HCT116 (cell line): ENCODE results near the gene NFAT5. TPM values are rescaled to one million over a fixed set of nuclear protein-coding genes. Genes with fewer than 3 reads are reported as not detected.

Source experiments
- ATAC-seq: fragments of 200-7000 bp; cut with Tn5 transposase; 2 replicates; pipeline ENCODE4 v1.9.1; 2020; ENCODE audit warnings: mild to moderate bottlenecking, moderate library complexity
- BruUV-seq: library from RNA; stranded (reverse); fragments of 400-500 nt; replicated peaks from 2 replicates; lab custom pipeline; 2021; lab: Mats Ljungman, UMichigan
- CTCF ChIA-PET: fragments of 300-600 bp; sonication (Branson Sonifier 250); formaldehyde crosslinking; loops from one replicate; lab custom pipeline; 2021; ENCODE audit warnings: antibody characterized with exemption; lab: Charles Lee
- POLR2A ChIA-PET: fragments of 300-600, 350-600 bp; sonication (Branson Sonifier 250); formaldehyde crosslinking; loops from one replicate; lab custom pipeline; 2021; ENCODE audit warnings: antibody characterized with exemption; lab: Charles Lee
- RAD21 ChIA-PET, 2 experiments: fragments of 300-600 bp; sonication (Branson Sonifier 250); formaldehyde crosslinking; loops; one replicate each; lab custom pipeline; 2023; ENCODE audit warnings: low total read pairs in 2 of 2; ENCODE audit not compliant: uncharacterized antibody in 2 of 2, unreplicated experiment in 2 of 2, low non-redundant PET in 1 of 2; lab: Charles Lee
- DNase-seq: peaks from one replicate; pipeline ENCODE4 v3.0.0-alpha.2; 2010; ENCODE audit warnings: low read depth, low spot score
- H2AFZ ChIP-seq: fragments of 200-600 bp; shearing (Covaris generic), sonication (generic); 2 replicates; pipeline ENCODE4 v1.6.1; 2017; ENCODE audit warnings: low read depth, mixed run types, mixed read lengths, antibody characterized with exemption, low read length; ENCODE audit not compliant: poor library complexity, severe bottlenecking
- H3K27ac ChIP-seq: 2 replicates; pipeline ENCODE4 v1.5.1; 2012; ENCODE audit warnings: low read depth, low read length
- H3K27me3 ChIP-seq: fragments of 200-600 bp; sonication (generic); 2 replicates; pipeline ENCODE4 v1.6.1; 2016; ENCODE audit warnings: mixed run types, low read length, mixed read lengths; ENCODE audit not compliant: insufficient read depth
- H3K36me3 ChIP-seq, 2 experiments: fragments of 200-500 bp in 1 of 2; fragments of 200-600 bp in 1 of 2; sonication (Bioruptor generic) in 1 of 2; sonication (generic) in 1 of 2; 2 replicates each; pipeline versions ENCODE4 v1.5.1 to v1.6.1; 2014 to 2016; ENCODE audit warnings: low read length in 2 of 2, inconsistent platforms in 1 of 2, mixed read lengths in 1 of 2, mixed run types in 1 of 2; ENCODE audit not compliant: insufficient read depth in 2 of 2, control insufficient read depth in 1 of 2
- H3K4me1 ChIP-seq, 2 experiments: fragments of 200-600 bp in 1 of 2; sonication (generic) in 1 of 2; 2 replicates each; pipeline versions ENCODE4 v1.5.1 to v1.6.1; 2012 to 2017; ENCODE audit warnings: low read length in 2 of 2, inconsistent platforms in 1 of 2, mild to moderate bottlenecking in 1 of 2, mixed read lengths in 1 of 2, mixed run types in 1 of 2, moderate library complexity in 1 of 2; ENCODE audit not compliant: insufficient read depth in 2 of 2, control insufficient read depth in 1 of 2
- H3K4me2 ChIP-seq: fragments of 200-600 bp; sonication (generic); 2 replicates; pipeline ENCODE4 v1.6.1; 2017; ENCODE audit warnings: mixed run types, low read length, mixed read lengths
- H3K4me3 ChIP-seq, 2 experiments: fragments of 200-600 bp in 1 of 2; sonication (generic) in 1 of 2; replicated peaks in 1 of 2; 2 replicates each; pipeline ENCODE4 v1.5.1; 2011 to 2016; ENCODE audit warnings: low read length in 2 of 2, control low read depth in 1 of 2, low read depth in 1 of 2, mild to moderate bottlenecking in 1 of 2, mixed read lengths in 1 of 2, mixed run types in 1 of 2
- H3K79me2 ChIP-seq: fragments of 200-600 bp; sonication (generic); 2 replicates; pipeline ENCODE4 v1.6.1; 2017; ENCODE audit warnings: mild to moderate bottlenecking, mixed run types, low read length, moderate library complexity, mixed read lengths; ENCODE audit not compliant: insufficient read depth
- H3K9ac ChIP-seq: fragments of 200-600 bp; sonication (generic); 2 replicates; pipeline ENCODE4 v1.6.1; 2016; ENCODE audit warnings: low read length, mixed read lengths
- H3K9me2 ChIP-seq: fragments of 200-600 bp; sonication (generic), shearing (Covaris generic); 2 replicates; pipeline ENCODE4 v1.6.1; 2017; ENCODE audit warnings: mixed run types, mild to moderate bottlenecking, moderate library complexity; ENCODE audit not compliant: insufficient read depth
- H3K9me3 ChIP-seq, 2 experiments: fragments of 200-500 bp in 1 of 2; fragments of 200-600 bp in 1 of 2; sonication (Bioruptor generic) in 1 of 2; sonication (generic) in 1 of 2; 2 replicates each; pipeline ENCODE4 v1.6.1; 2014 to 2017; ENCODE audit warnings: low read length in 2 of 2, mixed read lengths in 2 of 2, inconsistent platforms in 1 of 2, low read depth in 1 of 2, mild to moderate bottlenecking in 1 of 2, mixed run types in 1 of 2, moderate library complexity in 1 of 2; ENCODE audit not compliant: control insufficient read depth in 1 of 2, insufficient read depth in 1 of 2
- H4K20me1 ChIP-seq: fragments of 200-600 bp; sonication (generic), shearing (Covaris generic); 2 replicates; pipeline ENCODE4 v1.6.1; 2017; ENCODE audit warnings: mixed run types, mild to moderate bottlenecking, moderate library complexity; ENCODE audit not compliant: insufficient read depth
- CBX3 ChIP-seq: IDR thresholded peaks from 2 replicates; pipeline ENCODE4 v1.6.1; 2012; ENCODE audit warnings: low read depth
- CTCF ChIP-seq, 3 experiments: fragments of 200-600 bp in 1 of 3; sonication (generic) in 1 of 3; IDR thresholded peaks in 2 of 3; conservative IDR thresholded peaks in 1 of 3; 2 replicates each; pipeline ENCODE4 v1.5.1; 2012 to 2017; ENCODE audit warnings: low read depth in 2 of 3, low read length in 2 of 3, antibody characterized with exemption in 1 of 3, borderline replicate concordance in 1 of 3, control low read depth in 1 of 3, mild to moderate bottlenecking in 1 of 3, mixed read lengths in 1 of 3, mixed run types in 1 of 3, moderate library complexity in 1 of 3; ENCODE audit not compliant: insufficient read depth in 1 of 3
- EGR1 ChIP-seq: IDR thresholded peaks from 2 replicates; pipeline ENCODE4 v1.6.1; 2012; ENCODE audit warnings: low read depth
- ELF1 ChIP-seq: IDR thresholded peaks from 2 replicates; pipeline ENCODE4 v1.6.1; 2012; ENCODE audit warnings: low read depth, borderline replicate concordance
- MAX ChIP-seq: IDR thresholded peaks from 2 replicates; pipeline ENCODE4 v1.6.1; 2012
- POLR2A ChIP-seq: IDR thresholded peaks from 2 replicates; pipeline ENCODE4 v1.7.0; 2011; ENCODE audit warnings: borderline replicate concordance; ENCODE audit not compliant: insufficient read depth, insufficient read length; ENCODE audit errors: extremely low read depth
- POLR2AphosphoS5 ChIP-seq: IDR thresholded peaks from 2 replicates; pipeline ENCODE4 v1.6.1; 2011; ENCODE audit warnings: mild to moderate bottlenecking, low read depth, low read length, moderate library complexity
- RAD21 ChIP-seq: IDR thresholded peaks from 2 replicates; pipeline ENCODE4 v1.6.1; 2012; ENCODE audit warnings: low read depth, mild to moderate bottlenecking
- SIN3A ChIP-seq: IDR thresholded peaks from 2 replicates; pipeline ENCODE4 v1.6.1; 2012; ENCODE audit warnings: low read depth
- SP1 ChIP-seq: IDR thresholded peaks from 2 replicates; pipeline ENCODE4 v1.6.1; 2012; ENCODE audit warnings: low read depth
- SRF ChIP-seq: IDR thresholded peaks from 2 replicates; pipeline ENCODE4 v1.6.1; 2012; ENCODE audit warnings: low read depth
- YY1 ChIP-seq: IDR thresholded peaks from 2 replicates; pipeline ENCODE4 v1.6.1; 2011; ENCODE audit warnings: low read length, low read depth, moderate library complexity, mild to moderate bottlenecking; ENCODE audit not compliant: insufficient replicate concordance; ENCODE audit errors: extremely low read depth
- ZNF274 ChIP-seq: fragments of 200-500 bp; sonication (Bioruptor generic); IDR thresholded peaks from 2 replicates; pipeline ENCODE4 v1.6.1; 2014; ENCODE audit warnings: mild to moderate bottlenecking, low read depth, low read length, inconsistent platforms
- intact Hi-C: fragments of 100-400 bp; cut with micrococcal nuclease; formaldehyde crosslinking; loops from 2 replicates; pipeline ENCODE4 v1.10.0; 2022
- total RNA-seq: library from RNA; stranded (reverse); gene quantifications from one replicate; pipeline ENCODE4 v1.2.1, GENCODE V29; 2021; ENCODE audit not compliant: unreplicated experiment

NFAT5 gene
- total RNA-seq, 1 experiment from 2014 or later, result 67.4 TPM

- no TSS peak for BruUV-seq
- H3K27ac ChIP-seq, result peak overlapping the region; percentile 87
- intact Hi-C loops, result loop anchor here (5.0 kb wide), 1 partner anchor 125 kb away; no protein-coding TSS in a partner anchor
Measured at GRCh38 chr16:69531988-69532387, 33.8 kb upstream of the NFAT5 start.

DNA sequence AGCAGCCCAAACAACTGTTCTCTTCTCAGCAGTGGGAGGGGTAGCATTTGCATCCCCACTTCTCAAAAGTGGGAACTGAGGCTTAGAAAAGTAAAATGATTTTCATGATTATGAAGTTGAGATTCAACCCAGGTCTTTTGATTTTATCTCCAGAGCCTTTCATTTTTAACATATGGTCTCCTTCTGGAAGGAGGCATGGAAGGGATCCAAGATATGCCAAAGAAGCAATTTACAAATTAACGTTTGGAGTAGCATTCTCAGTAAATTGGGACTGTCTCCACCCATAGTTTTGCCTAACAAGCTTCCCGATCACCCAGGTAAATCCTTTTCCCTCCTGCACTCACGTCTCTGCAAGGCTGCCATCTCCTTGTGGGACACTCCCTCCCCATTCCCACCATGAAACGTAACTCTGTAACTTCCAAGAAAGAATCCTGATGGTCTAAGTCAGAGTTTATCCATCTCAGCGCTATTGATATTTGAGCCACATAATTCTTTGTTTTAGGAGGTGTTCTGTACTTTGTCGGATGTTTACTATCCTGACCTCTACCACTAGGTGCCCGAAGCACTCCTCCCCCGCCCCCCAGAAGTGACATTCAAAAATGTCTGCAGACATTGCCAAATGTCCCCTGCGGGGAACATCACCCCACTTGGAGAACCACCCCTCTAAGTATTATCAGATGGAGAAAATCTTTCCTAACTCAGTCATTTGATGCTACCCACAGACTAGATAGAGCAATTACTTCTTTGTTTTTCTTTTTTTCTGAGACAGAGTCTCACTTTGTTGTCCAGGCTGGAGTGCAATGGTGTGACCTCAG is 32.9 kb upstream of the NFAT5 start:
- Histone ChIP-seq H2AFZ (peak overlapping the region; percentile 77), H3K9me2 (no peaks in the 10 kb centered on the region), H3K27ac (peak overlapping the region; percentile 87), H3K4me1 (peaks cover 56 to 83% of the 10 kb centered on the region in 2 experiments), H3K27me3 (no peaks in the 10 kb centered on the region), H3K4me3 (peak overlapping the region in 1 of 2 experiments; percentile 10; a peak in 3 of 4 replicates), H3K79me2 (no peaks in the 10 kb centered on the region), H3K9ac (peak overlapping the region; percentile 45), H3K9me3 (no peaks in the 10 kb centered on the region), H3K36me3 (no peaks in the 10 kb centered on the region), H4K20me1 (no peaks in the 10 kb centered on the region), H3K4me2 (peak overlapping the region; percentile 62)
- ChIA-PET RAD21 (no interaction called here), POLR2A (no interaction called here), CTCF (no interaction called here)
- 0 out of 2 replicates have a peak, but pooled peaks have one; percentile 7 for ATAC-seq
- intact Hi-C loops, result loop anchor here (5.0 kb wide), 1 partner anchor 126 kb away; no protein-coding TSS in a partner anchor
- no TSS peak for BruUV-seq
- no peak for DNase-seq
- no peak for TF ChIP-seq ELF1
- no peak for TF ChIP-seq POLR2A
- TF ChIP-seq CTCF (IDR thresholded peaks at IDR 0.05 in 2 of 3, conservative IDR thresholded peaks at IDR 0.05 in 1 of 3; ENCODE audit: borderline replicate concordance in 1 of 3, insufficient read depth in 1 of 3, low read depth in 2 of 3, low read length in 2 of 3), result peak in 2 of 3 experiments; percentile 11 to 41; a peak in 2 of 6 replicates
- TF ChIP-seq SIN3A, result no peak
- TF ChIP-seq EGR1, result no peak
- TF ChIP-seq YY1, result no peak
- no peak for TF ChIP-seq RAD21

More at GRCh38 chr16:69531988-69532387, 33.8 kb upstream of the NFAT5 start:
- CTCF ChIA-PET, result no interaction called here
- Histone ChIP-seq H4K20me1 (no peaks in the 10 kb centered on the region), H3K4me1 (peaks cover 55 to 84% of the 10 kb centered on the region in 2 experiments), H3K4me2 (peak overlapping the region; percentile 62), H2AFZ (no peak overlapping the region), H3K79me2 (no peaks in the 10 kb centered on the region), H3K4me3 (no peak overlapping the region), H3K9ac (peak overlapping the region; percentile 45), H3K9me3 (no peaks in the 10 kb centered on the region), H3K9me2 (no peaks in the 10 kb centered on the region), H3K36me3 (no peaks in the 10 kb centered on the region), H3K27me3 (no peaks in the 10 kb centered on the region)
- no peak for ATAC-seq
- POLR2A ChIA-PET, result interaction anchor here (3.2 kb wide), 1 partner anchor 32 kb away, joined by 17 read pairs; no protein-coding TSS in a partner anchor
- TF ChIP-seq ZNF274, result no peak
- TF ChIP-seq SP1, result 0 out of 2 replicates have a peak, but pooled peaks have one; percentile 9
- no peak for TF ChIP-seq POLR2AphosphoS5
- TF ChIP-seq CBX3, result 0 out of 2 replicates have a peak, but pooled peaks have one; percentile 33
- no peak for TF ChIP-seq SRF
- TF ChIP-seq MAX, result no peak
- RAD21 ChIA-PET, result no interaction called here
- no peak for DNase-seq
